H9 (cell line): ENCODE data around the gene GAS5. TPM values are rescaled to one million over a fixed set of nuclear protein-coding genes. Genes with fewer than 3 reads are reported as not detected.

Experiments used
- DNase-seq: peaks from one replicate; pipeline ENCODE4 v3.0.0-alpha.2; 2017
- H2AFZ ChIP-seq: one replicate; pipeline ENCODE4 v1.6.1; 2013; ENCODE audit warnings: mild to moderate bottlenecking, low read length, control low read depth, moderate library complexity
- H2AK5ac ChIP-seq: 2 replicates; pipeline ENCODE4 v1.6.1; 2013; ENCODE audit warnings: low read length, control low read depth, mixed read lengths; ENCODE audit not compliant: insufficient read length
- H2BK120ac ChIP-seq: one replicate; pipeline ENCODE4 v1.6.1; 2013; ENCODE audit warnings: low read depth, mild to moderate bottlenecking, low read length, control low read depth, inconsistent platforms; ENCODE audit not compliant: poor library complexity, severe bottlenecking
- H2BK12ac ChIP-seq: 2 replicates; pipeline ENCODE4 v1.6.1; 2013; ENCODE audit warnings: low read length, control low read depth, mixed read lengths, low read depth; ENCODE audit not compliant: insufficient read length
- H2BK15ac ChIP-seq: 2 replicates; pipeline ENCODE4 v1.6.1; 2013; ENCODE audit warnings: low read depth, low read length, control low read depth
- H2BK20ac ChIP-seq: one replicate; pipeline ENCODE4 v1.6.1; 2013; ENCODE audit warnings: low read depth, mild to moderate bottlenecking, low read length, control low read depth, inconsistent platforms; ENCODE audit not compliant: poor library complexity, severe bottlenecking
- H2BK5ac ChIP-seq: 2 replicates; pipeline ENCODE4 v1.6.1; 2013; ENCODE audit warnings: low read length, control low read depth, mixed read lengths; ENCODE audit not compliant: insufficient read length
- H3K14ac ChIP-seq: 2 replicates; pipeline ENCODE4 v1.6.1; 2013; ENCODE audit warnings: low read length, control low read depth; ENCODE audit not compliant: insufficient read depth
- H3K18ac ChIP-seq: 2 replicates; pipeline ENCODE4 v1.6.1; 2013; ENCODE audit warnings: low read depth, mild to moderate bottlenecking, mixed read lengths, low read length, control low read depth; ENCODE audit not compliant: insufficient read length
- H3K23ac ChIP-seq: 2 replicates; pipeline ENCODE4 v1.6.1; 2013; ENCODE audit warnings: low read length, control low read depth, mixed read lengths, low read depth; ENCODE audit not compliant: insufficient read length
- H3K23me2 ChIP-seq: 2 replicates; pipeline ENCODE4 v1.6.1; 2013; ENCODE audit warnings: low read depth, mild to moderate bottlenecking, mixed read lengths, low read length, control low read depth; ENCODE audit not compliant: insufficient read length, poor library complexity, severe bottlenecking
- H3K27ac ChIP-seq: 2 replicates; pipeline ENCODE4 v1.5.1; 2013; ENCODE audit warnings: low read length, control low read depth, mixed read lengths, low read depth; ENCODE audit not compliant: insufficient read length
- H3K27me3 ChIP-seq: 2 replicates; pipeline ENCODE4 v1.6.1; 2013; ENCODE audit warnings: low read length, control low read depth, inconsistent platforms; ENCODE audit not compliant: insufficient read depth
- H3K4ac ChIP-seq: 2 replicates; pipeline ENCODE4 v1.6.1; 2013; ENCODE audit warnings: low read depth, mild to moderate bottlenecking, control low read depth, inconsistent platforms, low read length, moderate library complexity
- H3K4me1 ChIP-seq: 2 replicates; pipeline ENCODE4 v1.6.1; 2013; ENCODE audit warnings: low read length, control low read depth, inconsistent platforms; ENCODE audit not compliant: insufficient read depth
- H3K4me2 ChIP-seq: 2 replicates; pipeline ENCODE4 v1.6.1; 2013; ENCODE audit warnings: low read length, control low read depth, mixed read lengths; ENCODE audit not compliant: insufficient read length, insufficient read depth
- H3K56ac ChIP-seq: 2 replicates; pipeline ENCODE4 v1.6.1; 2013; ENCODE audit warnings: low read depth, mild to moderate bottlenecking, mixed read lengths, low read length, control low read depth; ENCODE audit not compliant: insufficient read length
- H3K79me1 ChIP-seq: 2 replicates; pipeline ENCODE4 v1.6.1; 2013; ENCODE audit warnings: low read depth, mild to moderate bottlenecking, moderate library complexity, low read length, control low read depth, inconsistent platforms; ENCODE audit not compliant: insufficient read depth, poor library complexity, severe bottlenecking
- H3K79me2 ChIP-seq: 2 replicates; pipeline ENCODE4 v1.6.1; 2013; ENCODE audit warnings: low read length, control low read depth, inconsistent platforms; ENCODE audit not compliant: insufficient read depth
- H3K9ac ChIP-seq: 2 replicates; pipeline ENCODE4 v1.6.1; 2013; ENCODE audit warnings: low read length, control low read depth, mixed read lengths; ENCODE audit not compliant: insufficient read length; ENCODE audit errors: extremely low read depth
- H3K9me3 ChIP-seq: one replicate; pipeline ENCODE4 v1.6.1; 2013; ENCODE audit warnings: low read depth, low read length, inconsistent platforms; ENCODE audit not compliant: control insufficient read depth
- H3T11ph ChIP-seq: one replicate; pipeline ENCODE4 v1.6.1; 2013; ENCODE audit warnings: mild to moderate bottlenecking, low read length, control low read depth, inconsistent platforms
- H4K20me1 ChIP-seq: one replicate; pipeline ENCODE4 v1.6.1; 2013; ENCODE audit not compliant: control insufficient read depth, insufficient read length, insufficient read depth
- H4K5ac ChIP-seq: 2 replicates; pipeline ENCODE4 v1.6.1; 2013; ENCODE audit warnings: low read depth, mild to moderate bottlenecking, mixed read lengths, low read length, control low read depth; ENCODE audit not compliant: insufficient read length
- H4K8ac ChIP-seq: replicated peaks from 2 replicates; pipeline ENCODE4 v1.6.1; 2013; ENCODE audit warnings: low read length, control low read depth, mixed read lengths, low read depth; ENCODE audit not compliant: insufficient read length
- H4K91ac ChIP-seq: 2 replicates; pipeline ENCODE4 v1.6.1; 2013; ENCODE audit warnings: low read depth, mild to moderate bottlenecking, moderate library complexity, mixed read lengths, low read length, control low read depth; ENCODE audit not compliant: insufficient read length
- H3K27ac Mint-ChIP-seq, 3 experiments: 2 replicates in 2 of 3; 3 replicates in 1 of 3; pipeline ENCODE4 v1.8.0; 2020 to 2021; ENCODE audit warnings: mixed read lengths in 3 of 3, mild to moderate bottlenecking in 1 of 3, moderate library complexity in 1 of 3
- H3K27me3 Mint-ChIP-seq: 2 replicates; pipeline ENCODE4 v1.8.0; 2021; ENCODE audit warnings: low read depth, mild to moderate bottlenecking, moderate library complexity, mixed read lengths
- H3K36me3 Mint-ChIP-seq, 3 experiments: 2 replicates in 2 of 3; 3 replicates in 1 of 3; pipeline ENCODE4 v1.8.0; 2020 to 2021; ENCODE audit warnings: low read depth in 3 of 3, mixed read lengths in 3 of 3; ENCODE audit not compliant: insufficient read depth in 1 of 3
- H3K4me1 Mint-ChIP-seq, 2 experiments: 2 replicates each; pipeline ENCODE4 v1.8.0; 2020; ENCODE audit warnings: mixed read lengths in 2 of 2
- H3K4me3 Mint-ChIP-seq, 2 experiments: 2 replicates in 1 of 2; 3 replicates in 1 of 2; pipeline ENCODE4 v1.8.0; 2020 to 2021; ENCODE audit warnings: mild to moderate bottlenecking in 2 of 2, mixed read lengths in 2 of 2, moderate library complexity in 1 of 2
- H3K9me3 Mint-ChIP-seq, 2 experiments: 2 replicates in 1 of 2; 3 replicates in 1 of 2; pipeline ENCODE4 v1.8.0; 2020; ENCODE audit warnings: mild to moderate bottlenecking in 2 of 2, mixed read lengths in 2 of 2, moderate library complexity in 1 of 2
- WGBS: extraction: QIAGEN DNeasy Blood & Tissue Kit; methylation state at CpG from one replicate; pipeline ENCODE4 v1.1.7; 2013; ENCODE audit warnings: missing lambda C conversion rate, low lambda C conversion rate, mixed read lengths; ENCODE audit not compliant: insufficient read length; ENCODE audit errors: extremely low coverage; 5-methylcytosine and 5-hydroxymethylcytosine counted together
- total RNA-seq: library from RNA; stranded (reverse); gene quantifications from 2 replicates; pipeline ENCODE4 v1.2.1, GENCODE V29; 2021
- TF ChIP-seq, protein P1 (sequence below): fragments of 200-600 bp; sonication (generic); conservative IDR thresholded peaks from 3 replicates; pipeline ENCODE4 v1.8.0; 2021; ENCODE audit warnings: antibody characterized with exemption, mild to moderate bottlenecking

GAS5 gene
- total RNA-seq, 1 experiment from 2014 or later: 690 TPM

DNA sequence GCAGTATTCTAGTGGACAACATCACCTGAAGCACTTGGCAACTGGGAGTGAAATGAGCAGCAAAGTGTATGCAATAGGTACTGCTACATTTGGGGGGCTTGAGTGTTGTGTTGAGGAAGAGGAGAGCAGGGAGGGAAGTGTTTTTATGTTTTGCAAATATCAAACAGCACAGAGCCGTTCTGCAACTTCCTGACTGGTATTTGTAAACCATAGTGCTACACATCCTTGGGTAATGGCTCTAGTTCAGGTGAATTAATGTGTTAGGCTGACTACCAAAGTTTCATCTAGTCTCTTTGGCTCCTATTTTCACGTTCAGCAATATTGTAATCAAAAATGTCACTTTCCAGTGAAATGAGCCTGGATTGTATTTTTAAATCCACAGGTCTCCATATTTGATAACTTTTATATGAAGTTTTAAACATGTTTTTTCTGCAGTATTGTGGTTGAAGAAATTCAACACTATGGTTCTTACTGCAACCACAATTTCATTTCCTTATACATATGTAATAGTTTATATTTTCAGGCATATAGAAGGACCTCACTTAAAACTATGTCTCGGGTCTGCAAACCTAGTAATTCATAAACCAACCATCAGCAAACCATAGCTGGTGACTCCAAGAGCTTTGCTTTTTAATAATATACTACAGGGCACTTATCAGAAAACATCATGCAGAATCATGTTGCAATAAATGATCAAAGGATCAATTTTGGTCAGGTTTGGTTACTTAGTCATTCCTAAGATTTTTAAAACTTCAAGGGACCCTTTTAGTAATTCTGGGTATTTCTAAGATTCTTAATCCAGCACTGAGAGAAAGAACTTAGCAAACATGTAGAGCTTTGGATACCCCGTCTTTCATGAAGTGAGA, 19.2 kb upstream of the GAS5 start:
- Histone ChIP-seq H2AK5ac (no peak overlapping the region), H2BK120ac (no peak overlapping the region), H2BK20ac (no peak overlapping the region), H4K5ac (no peak overlapping the region), H4K8ac (no peak overlapping the region), H3T11ph (no peak overlapping the region), H3K9me3 (no peaks in the 10 kb centered on the region), H3K23ac (no peak overlapping the region), H2BK15ac (no peak overlapping the region), H3K79me1 (no peaks in the 10 kb centered on the region), H3K23me2 (no peaks in the 10 kb centered on the region), H3K56ac (no peak overlapping the region), H4K20me1 (no peaks in the 10 kb centered on the region), H2AFZ (no peak overlapping the region), H3K4me2 (no peak overlapping the region), H3K27me3 (no peaks in the 10 kb centered on the region), H3K18ac (no peak overlapping the region), H3K9ac (no peak overlapping the region), H2BK5ac (no peak overlapping the region), H4K91ac (no peak overlapping the region), H3K4me1 (peaks cover 6% of the 10 kb centered on the region; the same call in 1 of the 2 replicates), H3K4ac (no peak overlapping the region), H3K27ac (no peak overlapping the region), H3K79me2 (no peaks in the 10 kb centered on the region; the same call in 1 of the 2 replicates), H2BK12ac (no peak overlapping the region), H3K14ac (no peak overlapping the region)
- no CpG with 5 or more reads among the region's 4 CpGs for WGBS
- H3K4me1 Mint-ChIP-seq: peaks cover 16 to 20% of the 10 kb centered on the region in 2 experiments
- no peaks in the 10 kb centered on the region for H3K27me3 Mint-ChIP-seq
- TF ChIP-seq, protein P1, sequence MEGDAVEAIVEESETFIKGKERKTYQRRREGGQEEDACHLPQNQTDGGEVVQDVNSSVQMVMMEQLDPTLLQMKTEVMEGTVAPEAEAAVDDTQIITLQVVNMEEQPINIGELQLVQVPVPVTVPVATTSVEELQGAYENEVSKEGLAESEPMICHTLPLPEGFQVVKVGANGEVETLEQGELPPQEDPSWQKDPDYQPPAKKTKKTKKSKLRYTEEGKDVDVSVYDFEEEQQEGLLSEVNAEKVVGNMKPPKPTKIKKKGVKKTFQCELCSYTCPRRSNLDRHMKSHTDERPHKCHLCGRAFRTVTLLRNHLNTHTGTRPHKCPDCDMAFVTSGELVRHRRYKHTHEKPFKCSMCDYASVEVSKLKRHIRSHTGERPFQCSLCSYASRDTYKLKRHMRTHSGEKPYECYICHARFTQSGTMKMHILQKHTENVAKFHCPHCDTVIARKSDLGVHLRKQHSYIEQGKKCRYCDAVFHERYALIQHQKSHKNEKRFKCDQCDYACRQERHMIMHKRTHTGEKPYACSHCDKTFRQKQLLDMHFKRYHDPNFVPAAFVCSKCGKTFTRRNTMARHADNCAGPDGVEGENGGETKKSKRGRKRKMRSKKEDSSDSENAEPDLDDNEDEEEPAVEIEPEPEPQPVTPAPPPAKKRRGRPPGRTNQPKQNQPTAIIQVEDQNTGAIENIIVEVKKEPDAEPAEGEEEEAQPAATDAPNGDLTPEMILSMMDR: no peak
- no peaks in the 10 kb centered on the region for H3K9me3 Mint-ChIP-seq
- no peak overlapping the region for H3K4me3 Mint-ChIP-seq
- no peak for DNase-seq
- peaks cover 10 to 19% (median 13%) of the 10 kb centered on the region in 3 experiments; a peak in 6 of 7 replicates for H3K36me3 Mint-ChIP-seq
- peak overlapping the region in 1 of 3 experiments; percentile 61; a peak in 2 of 7 replicates for H3K27ac Mint-ChIP-seq
